NCI-H82 (cell line): Measurements from ENCODE around the gene BTF3L4.
A peak's percentile ranks its signal among the peaks of the same experiment; 100 is the strongest.
"Not testable (repeated sequence)": the region's sequence is repeated elsewhere in the genome, so short reads cannot be mapped to it uniquely, and the experiment has no call there.

ENCODE experiments used
- DNase-seq: peaks from one replicate; lab custom pipeline; 2025; lab: John Stamatoyannopoulos, UW

BTF3L4 gene

DNA sequence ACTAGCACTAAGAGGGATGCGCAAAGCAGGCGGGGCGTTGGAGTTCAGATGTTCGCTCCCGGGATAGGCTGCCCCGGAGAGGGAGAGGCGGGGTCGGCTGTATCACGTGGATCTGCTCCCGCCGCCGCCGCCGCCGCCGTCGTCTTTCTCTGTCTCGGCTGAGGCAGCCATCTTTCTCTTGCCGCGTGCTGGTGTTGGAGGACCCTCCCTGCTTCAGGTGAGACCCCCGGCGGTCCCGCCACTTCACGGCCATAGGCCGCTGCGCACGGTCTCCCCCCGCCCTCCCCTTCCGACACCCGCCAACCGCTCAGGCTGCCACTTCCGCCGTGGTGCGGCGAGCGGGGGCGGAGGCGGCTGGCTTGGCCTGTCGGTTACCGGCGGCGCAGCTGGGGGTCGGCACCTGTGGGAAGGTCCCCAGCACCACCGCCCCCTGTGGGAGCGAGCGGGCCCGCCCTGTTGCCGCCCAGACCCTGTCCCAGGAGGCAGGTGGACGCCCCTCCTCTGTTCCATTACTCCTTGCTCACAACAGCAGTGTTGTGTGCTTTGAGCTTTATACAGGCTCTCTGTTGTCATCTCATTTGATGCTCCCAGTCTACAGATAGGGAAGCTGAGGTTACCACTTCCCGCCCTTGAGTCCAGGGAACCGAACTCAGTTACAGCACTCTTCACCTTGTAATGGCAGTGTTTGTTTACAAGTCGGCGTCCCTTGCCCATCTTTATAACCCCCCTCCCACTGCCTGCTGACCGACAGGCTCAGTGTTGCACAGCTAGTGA is at the start of gene BTF3L4:
BTF3L4 (plus strand) TSS at position 133 of the 774 bp plus-strand sequence. CDS start 3,553 bp downstream, outside the sequence.
- peak; percentile 99 for DNase-seq

DNA sequence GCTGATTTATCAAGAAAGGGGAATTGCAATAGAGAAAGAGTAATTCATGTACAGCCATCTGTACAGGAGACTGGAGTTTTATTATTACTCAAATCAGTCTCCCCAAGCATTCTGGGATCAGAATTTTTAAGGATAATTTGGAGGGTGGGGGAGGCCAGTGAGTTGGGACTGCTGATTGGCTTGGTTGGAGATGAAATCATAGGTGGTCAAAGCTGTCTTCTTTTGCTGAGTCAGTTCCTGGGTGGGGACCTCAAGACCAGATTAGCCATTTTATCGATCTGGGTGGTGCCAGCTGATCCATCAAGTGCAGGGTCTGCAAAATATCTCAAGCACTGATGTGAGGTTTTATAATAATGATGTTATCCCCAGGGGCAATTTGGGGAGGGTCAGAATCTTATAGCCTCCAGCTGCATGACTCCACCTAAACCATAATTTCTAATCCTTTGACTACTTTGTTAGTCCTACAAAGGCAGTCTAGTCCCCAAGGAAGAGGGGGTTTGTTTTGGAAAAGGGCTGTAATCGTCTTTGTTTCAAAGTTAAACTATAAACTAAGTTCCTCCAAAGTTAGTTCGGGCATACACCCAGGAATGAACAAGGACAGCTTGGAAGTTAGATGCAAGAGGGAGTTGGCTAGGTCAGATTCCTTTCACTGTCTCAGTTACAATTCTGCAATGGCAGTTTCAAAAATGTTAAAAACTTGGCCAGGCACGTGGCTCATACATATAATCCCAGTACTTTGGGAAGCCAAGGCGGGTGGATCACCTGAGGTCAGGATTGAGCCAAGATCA is 48.7 kb upstream of the BTF3L4 start:
- DNase-seq: peak; percentile 71

DNA sequence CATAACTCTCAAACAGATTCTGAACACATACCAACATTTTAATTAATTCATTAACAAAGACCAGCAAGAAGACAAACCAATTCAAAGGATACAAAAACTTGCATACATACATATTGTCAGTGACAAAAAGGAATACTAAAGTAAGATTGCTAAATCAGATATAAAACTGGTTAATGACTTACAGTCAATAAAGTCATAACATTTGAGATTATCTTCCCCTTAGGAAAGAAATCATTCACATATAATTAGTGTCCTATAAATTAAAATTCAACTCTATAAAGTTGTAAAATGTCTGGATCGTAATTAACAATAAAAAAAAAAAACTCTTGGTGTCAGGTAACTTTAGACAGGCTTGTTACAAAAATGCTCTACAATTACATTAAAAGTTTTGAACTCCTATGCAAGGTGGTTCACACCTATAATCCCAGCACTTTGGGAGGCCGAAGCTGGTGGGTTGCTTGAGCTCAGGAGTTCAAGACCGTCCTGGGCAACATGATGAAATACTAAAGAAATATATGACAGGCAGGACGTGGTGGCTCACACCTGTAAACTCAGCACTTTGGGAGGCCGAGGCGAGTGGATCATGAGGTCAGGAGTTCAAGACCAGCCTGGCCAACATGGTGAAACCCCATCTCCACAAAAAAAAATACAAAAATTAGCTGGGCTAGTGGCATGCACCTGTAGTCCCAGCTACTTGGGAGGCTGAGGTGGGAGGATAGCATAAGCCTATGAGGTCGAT is 47.9 kb upstream of the BTF3L4 start:
- DNase-seq: no peak

DNA sequence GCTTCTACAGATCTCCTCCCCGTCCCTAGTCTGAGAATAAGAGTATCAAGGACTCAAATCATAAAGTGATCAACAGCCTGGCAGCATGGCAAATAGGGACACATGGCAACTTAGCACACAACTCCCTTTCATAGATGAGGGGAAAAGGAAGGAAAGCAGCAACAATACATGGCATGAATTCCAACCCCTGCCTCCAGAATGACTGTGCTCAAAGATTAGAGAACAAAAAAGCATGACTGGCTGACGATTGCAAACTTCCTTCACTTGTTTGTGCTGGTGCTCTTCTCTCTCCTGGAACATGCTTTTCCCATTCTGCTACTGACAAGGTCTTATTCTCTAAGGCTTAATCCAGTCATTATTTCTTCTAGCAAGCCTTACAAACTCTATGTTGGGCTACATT is 34.0 kb upstream of the BTF3L4 start:
- DNase-seq: no peak

DNA sequence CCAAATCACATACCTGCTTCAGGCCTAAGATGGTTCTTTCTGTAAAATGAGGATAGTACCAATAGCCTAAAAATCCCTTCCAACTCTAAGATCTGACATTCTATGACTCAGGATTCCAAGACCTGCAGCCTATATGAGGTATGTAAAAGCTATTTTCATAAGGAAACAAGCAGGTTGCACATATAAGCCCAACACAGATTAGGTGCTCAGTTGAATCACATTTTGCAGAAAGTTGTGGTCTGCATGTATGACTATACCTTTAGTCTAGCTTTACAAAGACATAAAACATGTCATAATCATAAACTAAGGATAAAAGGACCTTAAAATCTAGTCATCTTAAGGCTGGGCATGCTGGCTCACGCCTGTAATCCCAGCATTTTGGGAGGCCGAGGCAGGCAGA is 29.8 kb upstream of the BTF3L4 start:
- DNase-seq: no peak

DNA sequence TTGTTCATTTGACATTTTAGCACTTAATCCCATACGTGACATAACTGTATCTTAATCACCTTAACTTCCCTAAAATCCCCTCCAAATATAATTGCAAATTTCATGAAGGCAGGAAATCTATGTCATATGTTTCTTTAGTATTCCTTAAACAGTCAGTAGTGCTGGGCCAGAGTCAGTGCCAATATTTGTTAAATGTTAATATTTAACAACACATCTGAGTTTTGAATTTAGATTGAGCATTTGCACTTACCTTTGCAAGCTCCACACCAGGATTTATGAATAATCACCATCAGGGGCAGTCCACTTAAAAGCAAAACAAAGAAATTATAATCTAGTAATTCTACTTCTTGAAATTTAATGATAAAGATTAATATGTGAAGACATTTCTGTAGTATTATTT is 27.8 kb upstream of the BTF3L4 start:
- DNase-seq: no peak

DNA sequence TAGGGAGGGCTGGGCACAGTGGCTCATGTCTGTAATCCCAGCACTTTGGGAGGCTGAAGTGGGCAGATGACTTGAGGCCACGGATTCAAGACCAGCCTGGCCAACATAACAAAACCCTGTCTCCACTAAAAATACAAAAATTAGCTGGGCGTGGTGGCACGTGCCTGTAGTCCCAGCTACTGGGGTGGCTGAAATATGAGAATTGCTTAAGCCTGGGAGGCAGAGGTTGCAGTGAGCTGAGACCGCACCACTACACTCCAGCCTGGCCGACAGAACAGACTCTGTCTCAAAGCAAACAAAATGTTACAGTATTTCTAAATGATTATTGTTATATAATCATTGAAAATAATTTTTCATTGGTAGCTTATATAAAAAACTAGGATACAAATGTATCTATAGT is 27.3 kb upstream of the BTF3L4 start:
- DNase-seq: not testable (repeated sequence)

DNA sequence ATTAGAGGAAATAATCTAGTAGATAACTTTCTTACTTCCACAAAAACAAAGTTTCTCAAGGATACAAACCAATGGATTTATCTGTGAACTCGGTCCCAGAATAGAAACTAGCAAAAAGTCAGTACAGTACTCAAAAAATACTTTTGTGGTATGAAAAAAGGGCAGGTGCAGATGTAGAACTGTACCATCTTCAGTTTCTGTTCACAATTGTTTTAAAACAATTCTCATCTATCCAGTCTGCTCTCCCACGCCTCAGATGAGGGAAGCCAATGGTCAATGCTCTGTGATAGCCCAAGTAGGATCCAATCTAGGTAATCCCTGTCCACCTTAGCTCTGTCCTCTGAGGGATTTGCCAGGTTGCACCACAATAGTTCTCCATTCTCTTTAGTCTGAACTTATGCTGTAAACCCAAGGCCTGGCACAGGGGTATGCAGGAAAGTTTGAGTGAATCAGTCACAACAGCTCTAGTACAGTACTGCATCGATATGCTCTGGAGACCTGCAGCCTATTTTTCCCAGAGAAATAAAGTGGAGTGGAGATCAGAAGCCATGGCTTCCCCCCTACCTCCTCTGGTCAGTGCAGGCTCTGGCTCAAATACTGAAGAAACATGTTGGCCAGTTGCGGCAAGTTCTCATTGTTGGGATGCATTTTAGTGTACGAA is 23.8 kb upstream of the BTF3L4 start:
- DNase-seq: no peak

DNA sequence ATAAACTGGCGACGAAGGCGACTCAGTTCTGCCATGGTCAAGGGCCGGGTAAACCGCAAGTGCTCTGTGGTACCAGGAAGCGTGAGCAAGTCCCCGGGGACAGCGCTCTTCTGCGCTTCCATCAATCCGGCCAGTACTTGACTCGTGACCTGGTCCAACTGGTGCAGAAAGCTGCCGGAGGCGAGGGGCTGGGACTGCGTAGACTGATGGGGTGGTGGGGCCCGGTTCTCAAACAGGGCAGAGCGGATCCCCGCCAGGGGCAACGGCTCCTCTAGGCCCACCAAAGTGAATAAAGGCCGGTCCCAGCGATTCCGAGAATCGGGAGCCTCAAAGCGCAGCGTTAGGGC is 23.3 kb upstream of the BTF3L4 start:
- peak; percentile 54 for DNase-seq

DNA sequence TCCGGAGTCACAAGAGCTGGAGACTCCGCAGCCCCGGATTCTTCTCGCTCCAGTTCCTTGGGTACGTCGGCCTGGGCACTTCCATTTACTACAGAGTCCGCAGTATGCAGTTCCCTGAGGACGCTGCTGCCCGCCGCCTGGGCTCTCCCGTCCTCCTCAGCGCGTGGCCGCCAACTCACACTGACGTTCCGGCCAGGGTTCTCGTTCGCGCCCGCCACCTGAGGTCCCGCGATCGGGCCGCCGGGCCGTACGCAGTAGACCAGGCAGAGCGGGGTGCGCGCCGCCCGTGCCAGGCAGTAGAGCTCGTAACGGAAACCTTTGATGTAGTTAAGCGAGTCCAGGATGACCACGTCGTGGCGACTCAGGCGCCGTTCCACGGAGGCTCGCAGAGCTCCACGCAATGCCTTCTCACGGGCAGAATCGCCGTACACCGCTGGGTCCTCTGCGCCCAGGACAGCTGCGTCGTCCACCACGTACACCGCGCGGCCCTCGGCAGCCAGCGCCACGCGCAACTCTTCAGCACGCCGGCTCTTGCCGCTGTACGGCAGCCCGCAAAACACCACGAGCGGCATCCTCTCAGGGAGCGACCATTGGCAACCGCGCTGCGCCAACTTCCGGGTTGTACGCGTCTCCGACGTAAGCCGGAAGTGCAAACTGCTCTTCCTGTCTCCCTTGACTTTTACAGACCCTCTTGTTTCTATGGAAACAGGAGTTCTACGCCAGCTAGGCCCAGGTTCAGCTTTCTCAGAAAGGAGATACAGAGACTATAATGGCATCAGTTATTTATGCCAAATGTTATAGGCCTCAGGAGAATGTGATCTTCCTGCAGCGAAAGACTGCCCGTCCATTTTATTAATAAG is 22.7 kb upstream of the BTF3L4 start, which contains the start of gene KTI12:
KTI12 (minus strand) TSS at position 621 of the 860 bp plus-strand sequence; CDS start at position 572, 49 bp downstream.
- DNase-seq: peak; percentile 91

DNA sequence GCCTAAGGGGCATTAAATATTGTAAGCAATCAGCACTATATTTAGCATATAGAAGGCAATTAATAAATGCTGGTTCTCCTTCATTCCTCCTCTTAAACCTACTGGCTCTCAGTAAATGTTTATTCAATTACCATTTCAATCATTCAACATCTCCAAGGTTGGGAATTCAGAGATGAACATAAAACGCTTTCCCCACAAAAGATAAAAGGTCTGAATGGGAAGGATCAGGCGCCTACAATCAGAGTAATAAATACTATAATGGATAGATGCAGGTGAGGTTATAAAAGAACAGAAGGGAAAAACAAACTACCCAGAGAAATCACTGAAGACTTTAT is 22.1 kb upstream of the BTF3L4 start:
- DNase-seq: no peak

DNA sequence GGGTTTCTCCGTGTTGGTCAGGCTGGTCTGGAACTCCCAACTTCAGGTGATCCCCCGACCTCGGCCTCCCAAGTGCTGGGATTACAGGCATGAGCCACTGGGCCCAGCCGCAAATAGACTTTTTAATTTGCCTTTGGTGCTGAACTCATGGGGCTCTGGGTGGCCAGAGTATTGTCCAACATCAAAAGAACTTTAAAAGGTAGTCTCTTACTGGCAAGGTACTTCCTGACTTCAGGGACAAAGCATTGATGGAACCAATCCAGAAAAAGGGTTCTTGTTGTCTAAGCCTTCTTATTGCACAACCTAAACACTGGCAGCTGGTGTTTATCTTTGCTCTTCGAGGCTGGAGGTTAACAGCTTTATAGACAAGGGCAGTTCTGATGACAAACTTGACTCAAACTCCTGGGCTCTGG is 18.7 kb upstream of the BTF3L4 start:
- DNase-seq: peak; percentile 89

DNA sequence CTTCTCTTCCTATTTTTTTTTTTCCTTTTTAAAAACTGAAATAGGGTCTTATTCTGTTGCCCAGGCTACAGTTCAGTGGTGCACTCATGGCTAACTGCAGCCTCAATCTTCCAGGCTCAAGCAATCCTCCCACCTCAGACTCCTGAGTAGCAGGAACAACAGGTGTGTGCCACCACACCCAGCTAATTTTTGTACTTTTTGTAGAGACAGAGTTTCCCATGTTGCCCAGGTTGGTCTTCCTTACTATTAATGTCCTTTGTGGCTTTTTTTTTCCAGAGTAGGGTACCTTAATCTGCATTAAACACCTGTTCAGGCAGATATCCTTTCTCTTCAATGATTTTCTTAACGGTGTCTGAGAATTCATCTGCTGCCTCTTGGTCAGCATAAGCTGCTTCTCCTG is 18.2 kb upstream of the BTF3L4 start:
- DNase-seq: peak; percentile 64

DNA sequence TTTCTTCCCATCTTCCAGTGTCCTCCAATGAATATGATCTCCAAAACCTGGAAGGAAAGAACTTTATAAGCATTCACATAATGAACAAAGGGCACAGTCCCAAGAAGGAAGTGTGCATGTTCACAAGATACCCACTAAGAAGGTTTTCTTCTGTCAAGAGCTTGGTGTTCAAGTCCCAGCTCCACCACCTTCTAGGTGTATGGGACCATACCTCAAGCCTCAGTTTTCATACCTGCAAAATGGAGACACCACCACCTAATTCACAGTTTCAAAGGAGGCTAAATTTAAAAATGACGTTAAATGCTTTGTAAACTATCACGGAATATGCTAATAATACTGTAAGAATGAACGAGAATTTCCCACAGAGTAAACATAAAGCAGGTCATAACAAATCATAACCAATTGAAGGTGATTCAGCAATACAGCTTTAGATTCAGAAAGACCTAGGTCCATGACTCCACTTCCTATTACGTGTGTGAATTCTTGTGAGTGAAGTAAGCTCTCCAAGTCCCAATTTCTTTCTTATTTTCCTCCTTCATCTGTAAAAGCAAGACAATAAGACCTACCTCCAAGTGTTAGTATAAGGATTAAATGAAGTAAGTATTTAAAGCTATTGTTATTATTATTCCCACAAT is 14.4 kb upstream of the BTF3L4 start:
- no peak for DNase-seq

DNA sequence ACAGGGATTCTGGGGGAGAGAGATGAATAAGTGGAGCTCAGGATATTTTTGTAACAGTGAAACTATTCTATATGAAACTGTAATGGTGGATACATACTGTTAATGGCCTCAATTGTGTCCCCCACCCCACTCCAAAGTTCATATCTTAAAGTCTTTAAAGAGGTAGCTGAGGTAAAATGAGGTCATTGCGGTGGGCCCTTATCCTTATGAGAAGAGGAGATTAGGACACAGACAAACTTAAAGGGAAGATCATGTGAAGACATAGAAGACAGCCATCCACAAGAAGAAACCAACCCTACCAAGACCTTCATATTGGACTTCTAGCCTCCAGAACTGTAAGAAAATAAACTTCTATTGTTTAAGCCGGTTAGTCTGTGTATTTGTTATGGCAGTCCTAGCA is 10.9 kb upstream of the BTF3L4 start:
- peak; percentile 13 for DNase-seq

DNA sequence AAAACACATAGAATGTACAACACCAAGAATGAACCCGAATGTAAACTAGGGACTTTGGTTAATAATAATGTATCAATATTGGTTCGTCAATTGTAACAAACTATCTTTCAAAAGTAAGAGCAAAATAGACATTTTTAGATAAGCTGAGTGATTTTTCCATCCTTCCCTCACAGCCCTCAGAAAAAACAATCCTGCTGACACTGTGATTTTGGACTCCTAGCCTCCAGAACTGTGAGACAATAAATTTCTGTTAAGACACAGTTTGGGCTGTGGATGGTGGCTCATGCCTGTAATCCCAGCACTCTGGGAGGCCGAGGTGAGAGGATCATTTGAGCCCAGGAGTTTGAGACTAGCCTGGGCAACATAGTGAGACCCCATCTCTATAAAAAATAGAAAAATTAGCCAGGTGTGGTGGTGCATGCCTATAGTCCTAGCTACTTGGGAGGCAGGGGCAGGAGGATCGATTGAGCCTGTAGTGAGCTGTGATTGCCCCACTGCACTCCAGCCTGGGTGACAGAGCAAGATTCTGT is 10.4 kb upstream of the BTF3L4 start:
- not testable (repeated sequence) for DNase-seq

DNA sequence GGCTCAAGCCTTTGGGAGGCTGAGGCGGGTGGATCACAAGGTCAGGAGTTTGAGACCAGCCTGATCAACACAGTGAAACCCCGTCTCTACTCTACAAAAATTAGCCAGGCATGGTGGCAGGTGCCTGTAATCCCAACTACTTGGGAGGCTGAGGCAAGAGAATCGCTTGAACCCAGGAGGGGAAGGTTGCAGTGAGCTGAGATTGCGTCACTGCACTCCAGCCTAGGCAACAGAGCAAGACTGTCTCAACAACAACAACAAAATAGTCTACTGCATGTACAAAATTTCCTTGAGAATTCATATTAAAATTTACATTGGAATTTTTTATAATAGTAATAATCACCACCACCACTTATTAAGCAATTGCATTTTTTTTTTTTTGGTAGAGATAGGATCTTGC is 6.8 kb upstream of the BTF3L4 start:
- not testable (repeated sequence) for DNase-seq

DNA sequence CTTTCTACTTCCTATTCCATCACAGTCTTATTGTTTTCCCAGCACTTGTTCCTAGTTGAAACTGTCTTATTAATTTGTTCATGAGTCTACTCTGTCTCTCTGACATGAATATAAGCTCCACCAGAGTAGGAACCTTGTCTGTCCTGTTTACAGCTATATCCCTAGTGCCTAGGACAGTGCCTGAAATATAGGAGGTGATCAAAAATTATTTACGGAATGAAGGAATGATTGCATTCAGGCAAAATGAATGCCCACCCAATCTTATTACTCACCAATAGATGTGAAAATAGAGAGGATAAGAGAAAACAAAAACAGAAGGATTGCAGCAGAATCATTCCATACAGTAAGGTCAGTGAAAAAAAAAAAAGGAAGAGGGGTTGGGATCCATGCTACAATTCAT is 2.2 kb upstream of the BTF3L4 start:
- no peak for DNase-seq

DNA sequence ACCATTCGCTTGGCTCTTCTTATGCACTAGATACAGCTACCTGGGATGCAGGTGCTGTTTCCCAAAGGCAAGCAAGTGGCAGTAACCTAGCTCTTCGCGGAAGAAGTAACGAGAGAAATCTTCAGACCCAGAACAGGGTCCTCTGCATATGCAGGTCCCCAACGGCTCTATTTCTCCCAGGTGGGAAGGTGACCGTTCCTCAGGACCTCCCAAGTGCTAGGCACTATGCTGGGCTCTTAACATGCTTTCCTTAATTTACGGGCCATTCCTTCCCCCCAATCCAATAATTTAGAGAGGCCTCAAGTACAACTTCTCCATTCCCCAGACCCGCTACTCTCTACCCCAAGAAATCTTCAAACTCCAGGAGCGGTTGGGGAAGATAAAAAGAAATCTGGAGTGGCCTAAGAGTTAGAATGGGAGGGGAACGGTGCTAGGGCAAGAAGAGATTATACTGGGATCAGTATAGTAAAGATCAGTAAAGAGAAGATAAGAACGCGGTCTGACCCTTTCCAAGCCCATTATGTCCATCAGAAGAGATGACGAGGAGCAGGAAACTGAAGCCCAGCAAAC is 1.5 kb upstream of the BTF3L4 start:
- peak; percentile 34 for DNase-seq
